Left lung (tissue), 10 donors: ENCODE measurements around the gene PAQR5. TPM values are rescaled to one million over a fixed set of nuclear protein-coding genes. Genes with fewer than 3 reads are reported as not detected.

Source experiments
- ATAC-seq: fragments of 200-7000 bp; cut with Tn5 transposase; one replicate; pipeline ENCODE4 v1.9.1; 2020; ENCODE audit warnings: moderate library complexity
- DNase-seq, 4 donors: peaks; one replicate each; pipeline ENCODE4 v3.0.0-alpha.2; 2013 to 2020
- H3K27ac ChIP-seq, 2 donors: fragments of 200-600 bp; sonication (generic) in 1 of 2; one replicate each; pipeline versions ENCODE4 v1.5.0 to v1.8.0; 2020 to 2021
- H3K27me3 ChIP-seq, 2 donors: fragments of 200-600 bp; sonication (generic) in 1 of 2; one replicate each; pipeline versions ENCODE4 v1.5.0 to v1.8.0; 2020 to 2021
- H3K36me3 ChIP-seq, 2 donors: fragments of 200-600 bp; sonication (generic) in 1 of 2; one replicate each; pipeline versions ENCODE4 v1.5.0 to v1.8.0; 2020 to 2021
- H3K4me1 ChIP-seq, 2 donors: fragments of 200-600 bp; one replicate each; pipeline ENCODE4 v1.8.0; 2021
- H3K4me3 ChIP-seq, 2 donors: fragments of 200-600 bp; sonication (generic) in 1 of 2; one replicate each; pipeline versions ENCODE4 v1.5.0 to v1.8.0; 2020 to 2021; ENCODE audit warnings: mild to moderate bottlenecking in 1 of 2
- H3K9me3 ChIP-seq, 2 donors: fragments of 200-600 bp; sonication (generic) in 1 of 2; one replicate each; pipeline versions ENCODE4 v1.5.0 to v1.8.0; 2020 to 2021
- intact Hi-C, 2 donors: fragments of 100-400 bp; cut with DNase I; formaldehyde crosslinking; loops; one replicate each; pipeline versions ENCODE4 v1.11.2 to v1.14.2; 2022
- polyA plus RNA-seq, 6 donors: library from polyadenylated mRNA; unstranded; fragments of 120-200 nt; gene quantifications; one replicate each; pipeline ENCODE4 v1.2.1, GENCODE V29; 2013; ENCODE audit not compliant: insufficient read length in 6 of 6
- total RNA-seq, 2 donors: library from RNA; stranded (reverse); fragmentation: NEBNext Ultra II Directional; extraction: Animal tissue kit (Norgen Biotek cat#: 25700); gene quantifications; one replicate each; pipeline ENCODE4 v1.2.1, GENCODE V29; 2021
- TF ChIP-seq, protein P1 (sequence below), 2 donors: fragments of 200-600 bp; sonication (generic) in 1 of 2; IDR thresholded peaks; one replicate each; pipeline versions ENCODE4 v1.5.0 to v1.8.0; 2021; ENCODE audit warnings: antibody characterized with exemption in 2 of 2
- donor health status: DM: no; HTN: yes; CAD: no.
- donor health status: DM: no; HTN: no; CAD: no.

Gene PAQR5
- total and polyA plus RNA-seq, 8 donors: 6.2 to 17.7 (median 7.5) TPM

DNA sequence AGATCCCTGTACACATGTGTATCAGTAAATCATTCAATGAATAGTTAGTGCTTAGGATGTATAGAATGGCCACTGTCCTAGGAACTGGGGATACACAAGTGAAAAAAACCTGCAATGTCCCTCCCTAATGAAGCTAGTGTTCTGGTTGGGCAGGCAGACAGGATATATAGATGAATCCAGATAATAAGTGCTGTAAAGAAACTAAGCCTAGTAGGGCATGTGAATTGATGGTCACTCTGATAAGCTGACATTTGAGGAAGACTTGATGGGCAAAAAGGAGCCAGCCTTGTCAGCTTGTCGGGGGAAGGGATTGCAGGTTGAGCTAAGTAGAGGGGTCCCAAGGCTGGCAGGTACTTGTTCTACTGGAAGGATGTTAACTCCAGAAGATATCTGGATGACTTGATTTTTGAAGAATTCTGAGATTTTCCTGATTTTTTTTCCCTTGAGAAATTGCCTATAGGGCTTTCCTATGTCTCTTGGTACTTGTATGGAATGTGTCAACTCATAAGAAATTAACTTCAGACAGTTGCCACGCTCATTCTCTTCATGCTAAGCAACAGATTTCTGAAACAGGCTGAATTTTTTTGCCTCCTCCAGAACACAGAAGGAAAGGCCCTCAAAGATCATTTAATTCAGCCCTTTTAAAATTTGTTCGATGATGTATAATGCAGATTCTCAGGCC is 109.1 kb downstream of the PAQR5 start:
- no peak for ATAC-seq
- Histone ChIP-seq H3K4me1 (no peaks in the 10 kb centered on the region), H3K9me3 (no peaks in the 10 kb centered on the region), H3K27ac (no peak overlapping the region), H3K4me3 (no peak overlapping the region), H3K36me3 (no peaks in the 10 kb centered on the region), H3K27me3 (no peaks in the 10 kb centered on the region)
- no peak for DNase-seq
- intact Hi-C loops: no loop called here
- TF ChIP-seq, protein P1, sequence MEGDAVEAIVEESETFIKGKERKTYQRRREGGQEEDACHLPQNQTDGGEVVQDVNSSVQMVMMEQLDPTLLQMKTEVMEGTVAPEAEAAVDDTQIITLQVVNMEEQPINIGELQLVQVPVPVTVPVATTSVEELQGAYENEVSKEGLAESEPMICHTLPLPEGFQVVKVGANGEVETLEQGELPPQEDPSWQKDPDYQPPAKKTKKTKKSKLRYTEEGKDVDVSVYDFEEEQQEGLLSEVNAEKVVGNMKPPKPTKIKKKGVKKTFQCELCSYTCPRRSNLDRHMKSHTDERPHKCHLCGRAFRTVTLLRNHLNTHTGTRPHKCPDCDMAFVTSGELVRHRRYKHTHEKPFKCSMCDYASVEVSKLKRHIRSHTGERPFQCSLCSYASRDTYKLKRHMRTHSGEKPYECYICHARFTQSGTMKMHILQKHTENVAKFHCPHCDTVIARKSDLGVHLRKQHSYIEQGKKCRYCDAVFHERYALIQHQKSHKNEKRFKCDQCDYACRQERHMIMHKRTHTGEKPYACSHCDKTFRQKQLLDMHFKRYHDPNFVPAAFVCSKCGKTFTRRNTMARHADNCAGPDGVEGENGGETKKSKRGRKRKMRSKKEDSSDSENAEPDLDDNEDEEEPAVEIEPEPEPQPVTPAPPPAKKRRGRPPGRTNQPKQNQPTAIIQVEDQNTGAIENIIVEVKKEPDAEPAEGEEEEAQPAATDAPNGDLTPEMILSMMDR (IDR thresholded peaks at IDR 0.05): no peak

DNA sequence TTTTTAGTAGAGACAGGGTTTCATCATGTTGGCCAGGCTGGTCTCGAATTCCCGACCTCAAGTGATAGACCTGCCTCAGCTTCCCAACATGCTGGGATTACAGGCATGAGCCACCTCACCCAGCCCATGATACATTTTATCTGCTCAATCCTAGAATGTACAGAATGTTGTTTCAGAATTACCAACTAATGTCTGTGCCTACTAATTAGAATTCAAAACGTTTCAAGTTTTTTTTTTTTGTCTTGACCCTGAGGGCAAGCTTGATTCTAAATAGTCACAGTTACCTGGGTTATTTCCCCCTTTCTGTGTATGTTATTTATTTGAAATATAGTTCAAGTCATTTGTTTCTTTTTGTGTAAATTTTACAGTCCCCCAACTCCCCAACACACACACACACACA is 110.1 kb downstream of the PAQR5 start:
- intact Hi-C loops: no loop called here

DNA sequence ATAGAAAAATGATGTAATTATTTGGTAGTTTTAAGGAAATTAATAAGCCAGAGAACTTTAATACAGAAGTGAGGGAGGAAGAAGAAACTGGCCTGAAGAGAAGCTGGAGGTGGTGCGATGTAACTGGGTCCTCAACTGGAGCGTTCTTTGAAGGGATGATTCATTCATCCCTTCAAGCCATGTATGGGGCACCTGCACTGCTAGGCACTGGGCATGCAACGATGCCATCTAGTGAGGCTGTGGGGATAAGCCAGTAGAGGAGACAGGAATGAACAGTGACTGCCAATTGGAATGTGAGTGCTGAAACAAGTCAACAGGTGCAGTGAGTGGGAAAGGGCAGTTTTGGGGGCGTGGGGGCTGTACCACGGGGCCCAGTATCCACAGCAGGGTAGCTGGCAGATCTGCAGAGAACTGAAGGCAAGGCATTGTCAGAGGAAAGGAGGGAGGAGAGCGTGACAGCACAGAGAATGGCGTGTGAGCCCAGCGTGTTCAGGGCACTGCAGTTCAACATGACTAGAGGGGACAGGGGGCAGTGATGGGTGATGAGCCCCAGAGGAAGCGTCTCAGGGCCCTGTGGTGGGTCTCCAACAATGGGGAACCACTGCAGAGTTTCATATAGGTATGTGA is 111.6 kb downstream of the PAQR5 start:
- no peaks in the 10 kb centered on the region for H3K9me3 ChIP-seq
- H3K4me1 ChIP-seq: peaks cover 0 to 15% of the 10 kb centered on the region in 2 donors
- ATAC-seq (peak; percentile 32), DNase-seq (peak in 1 of 4 donors; percentile 13)
- H3K27me3 ChIP-seq: no peaks in the 10 kb centered on the region
- H3K27ac ChIP-seq: no peak overlapping the region
- TF ChIP-seq, protein P1 (IDR thresholded peaks at IDR 0.05): no peak
- H3K36me3 ChIP-seq: no peaks in the 10 kb centered on the region
- intact Hi-C loops: no loop called here
- H3K4me3 ChIP-seq: no peak overlapping the region

More for the DNA sequence above, 110.1 kb downstream of the PAQR5 start:
- DNase-seq: no peak
- Histone ChIP-seq H3K4me3 (no peak overlapping the region), H3K27me3 (no peaks in the 10 kb centered on the region), H3K4me1 (peaks cover 0 to 3% of the 10 kb centered on the region in 2 donors), H3K9me3 (no peaks in the 10 kb centered on the region), H3K27ac (no peak overlapping the region), H3K36me3 (no peaks in the 10 kb centered on the region)
- ATAC-seq: no peak
- TF ChIP-seq, protein P1 (IDR thresholded peaks at IDR 0.05): no peak

DNA sequence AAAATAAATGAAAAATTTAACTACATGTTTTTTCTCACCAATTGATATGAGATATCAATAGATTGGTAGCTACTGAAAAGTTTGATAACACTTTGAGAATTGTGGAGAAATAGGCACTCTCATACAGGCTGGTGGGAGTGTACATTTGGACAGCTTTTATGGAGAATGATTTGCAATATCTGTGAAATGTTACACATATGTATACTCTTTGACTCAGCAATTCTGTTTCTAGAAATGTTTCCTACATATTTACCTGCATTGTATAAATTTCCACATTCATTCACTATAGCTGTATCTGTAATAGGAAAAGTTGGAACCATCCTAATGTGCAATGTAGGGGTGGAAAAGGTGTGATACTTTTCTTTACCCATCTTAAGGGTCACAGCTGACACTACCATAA is 113.6 kb downstream of the PAQR5 start:
- Histone ChIP-seq H3K36me3 (no peaks in the 10 kb centered on the region), H3K27ac (no peak overlapping the region), H3K4me3 (no peak overlapping the region), H3K27me3 (no peaks in the 10 kb centered on the region), H3K4me1 (peaks cover 0 to 16% of the 10 kb centered on the region in 2 donors), H3K9me3 (no peaks in the 10 kb centered on the region)
- ATAC-seq: no peak
- no peak for DNase-seq
- TF ChIP-seq, protein P1 (IDR thresholded peaks at IDR 0.05): no peak
- intact Hi-C loops: no loop called here

DNA sequence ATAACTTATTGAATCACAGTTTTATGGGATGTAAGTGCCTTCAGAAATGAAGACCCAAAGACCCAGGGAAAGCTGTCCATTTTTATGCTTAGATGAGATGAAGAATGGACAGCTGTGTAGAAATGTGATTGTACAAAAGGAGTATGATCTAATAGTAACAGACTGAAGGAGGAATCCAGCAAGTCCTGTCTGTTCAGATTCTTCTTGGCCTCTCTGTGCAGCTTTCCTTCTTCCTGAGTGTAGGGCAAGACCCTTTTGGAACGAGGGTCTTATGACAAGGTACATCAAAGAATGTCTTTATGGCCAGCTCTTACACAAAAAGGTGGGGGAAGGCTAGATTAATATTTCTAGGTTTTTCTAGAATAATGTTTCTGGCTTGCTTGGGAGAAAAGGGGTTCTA is 114.0 kb downstream of the PAQR5 start:
- H3K27me3 ChIP-seq: no peaks in the 10 kb centered on the region
- no peak overlapping the region for H3K27ac ChIP-seq
- TF ChIP-seq, protein P1 (IDR thresholded peaks at IDR 0.05): no peak
- ATAC-seq (no peak), DNase-seq (no peak)
- no peaks in the 10 kb centered on the region for H3K36me3 ChIP-seq
- intact Hi-C loops: no loop called here
- peaks cover 0 to 16% of the 10 kb centered on the region in 2 donors for H3K4me1 ChIP-seq
- no peak overlapping the region for H3K4me3 ChIP-seq
- H3K9me3 ChIP-seq: no peaks in the 10 kb centered on the region
